GM21786 (cell line): Measurements from ENCODE around the gene VWA1.
"Not testable (repeated sequence)": the region's sequence is repeated elsewhere in the genome, so short reads cannot be mapped to it uniquely, and the experiment has no call there.

Experiments
- ATAC-seq: cut with Tn5 transposase; IDR thresholded peaks from one replicate; pipeline ENCODE4 v1.9.1; 2021; ENCODE audit not compliant: unreplicated experiment

Gene VWA1

DNA sequence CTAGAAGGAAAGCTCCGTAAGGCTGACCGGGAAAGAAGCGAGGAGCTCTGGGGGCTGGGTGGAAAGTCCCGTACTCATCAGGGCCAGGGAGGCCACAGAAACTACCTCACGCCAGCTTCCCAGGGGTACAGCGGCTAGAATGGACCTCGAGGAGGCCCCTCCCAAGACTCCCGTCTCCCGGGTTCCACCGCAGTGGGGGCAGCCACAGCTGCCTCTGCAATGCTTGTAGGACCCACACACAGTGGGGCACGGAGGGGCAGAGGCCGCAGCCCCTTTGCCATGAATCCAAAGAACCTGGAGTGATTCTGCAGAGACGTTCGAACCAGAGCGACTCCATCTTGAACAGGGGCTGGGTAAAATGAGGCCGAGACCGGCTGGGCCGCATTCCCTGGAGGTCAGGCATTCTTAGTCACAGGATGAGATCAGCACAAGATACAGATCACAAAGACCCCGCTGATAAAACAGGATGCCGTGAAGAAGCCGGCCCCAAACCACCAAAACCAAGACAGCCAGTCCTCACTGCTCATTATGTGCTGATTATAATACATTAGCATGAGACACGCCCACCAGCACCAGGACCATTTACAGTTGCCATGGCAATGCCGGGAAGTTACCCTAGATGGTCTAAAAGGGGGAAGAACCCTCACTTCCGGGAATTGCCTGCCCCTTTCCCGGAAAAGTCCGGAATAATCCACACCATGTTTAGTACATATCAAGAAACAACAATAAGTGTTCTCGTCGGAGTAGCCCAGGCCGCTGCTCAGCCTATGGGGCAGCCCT lies 12.8 kb upstream of the VWA1 start:
- no peak for ATAC-seq

DNA sequence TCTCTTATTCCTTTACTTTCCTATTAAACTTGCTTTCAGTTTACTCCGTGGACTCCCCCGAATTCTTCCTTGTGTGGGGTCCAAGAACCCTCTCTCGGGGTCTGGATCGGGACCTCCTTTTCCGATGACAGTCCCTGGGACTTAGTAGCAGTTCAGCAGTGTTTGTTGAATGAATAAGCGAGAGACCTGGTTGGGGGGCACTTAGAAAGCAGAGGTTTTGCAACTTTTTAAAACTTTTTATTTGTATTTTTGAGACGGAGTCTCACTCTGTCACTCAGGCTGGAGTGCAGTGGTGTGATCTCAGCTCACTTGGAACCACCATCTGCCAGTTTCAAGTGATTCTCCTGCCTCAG lies 12.3 kb upstream of the VWA1 start:
- no peak for ATAC-seq

- no peak for ATAC-seq
These were observed 10.8 kb upstream of the VWA1 start for GRCh38 chr1:1424707-1425106.

- ATAC-seq: no peak
These were observed 10.1 kb upstream of the VWA1 start for GRCh38 chr1:1425426-1425752.

- no peak for ATAC-seq
These were observed 9.6 kb upstream of the VWA1 start for GRCh38 chr1:1425753-1426495.

- ATAC-seq: no peak
These were observed 8.9 kb upstream of the VWA1 start for GRCh38 chr1:1426496-1427105.

- ATAC-seq: no peak
These were observed 8.2 kb upstream of the VWA1 start for GRCh38 chr1:1427106-1427819.

DNA sequence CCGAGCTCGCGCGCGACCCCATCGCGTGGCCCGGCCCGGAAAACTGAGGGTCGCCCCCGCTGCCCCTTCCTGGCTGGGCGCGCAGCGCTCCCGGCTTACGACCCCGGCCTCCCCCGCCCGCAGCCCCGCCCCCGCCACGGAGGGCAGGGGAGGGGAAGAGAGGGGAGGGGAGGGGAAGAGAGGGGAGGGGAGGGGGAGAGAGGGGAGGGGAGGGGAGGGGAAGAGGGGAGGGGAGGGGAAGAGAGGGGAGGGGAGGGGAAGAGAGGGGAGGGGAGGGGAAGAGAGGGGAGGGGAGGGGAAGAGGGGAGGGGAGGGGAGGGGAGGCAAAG lies 7.7 kb upstream of the VWA1 start:
- ATAC-seq: no peak

DNA sequence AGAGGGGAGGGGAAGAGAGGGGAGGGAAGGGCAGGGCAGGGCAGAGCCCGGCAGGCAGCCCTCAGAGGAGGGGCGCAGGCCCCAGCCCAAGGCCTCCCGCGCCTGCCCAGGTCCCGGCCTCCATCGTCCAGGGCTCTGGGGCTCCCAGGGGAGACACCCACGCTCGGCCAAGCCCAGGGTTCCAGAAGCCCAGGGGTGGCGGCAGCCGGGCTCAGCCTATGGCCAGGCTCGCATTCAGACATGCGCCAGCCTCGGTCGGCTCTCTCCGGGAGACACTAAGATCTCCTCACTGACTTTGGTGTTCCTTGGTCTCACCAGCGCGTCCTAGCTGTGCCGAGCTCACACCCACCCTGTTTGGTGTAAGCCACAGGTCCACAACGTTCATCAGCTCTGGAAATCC lies 7.3 kb upstream of the VWA1 start:
- ATAC-seq: no peak

GRCh38 chr1:1428967-1429366 lies 6.5 kb upstream of the VWA1 start:
- not testable (repeated sequence) for ATAC-seq

GRCh38 chr1:1429671-1430073 lies 5.8 kb upstream of the VWA1 start:
- no peak for ATAC-seq

DNA sequence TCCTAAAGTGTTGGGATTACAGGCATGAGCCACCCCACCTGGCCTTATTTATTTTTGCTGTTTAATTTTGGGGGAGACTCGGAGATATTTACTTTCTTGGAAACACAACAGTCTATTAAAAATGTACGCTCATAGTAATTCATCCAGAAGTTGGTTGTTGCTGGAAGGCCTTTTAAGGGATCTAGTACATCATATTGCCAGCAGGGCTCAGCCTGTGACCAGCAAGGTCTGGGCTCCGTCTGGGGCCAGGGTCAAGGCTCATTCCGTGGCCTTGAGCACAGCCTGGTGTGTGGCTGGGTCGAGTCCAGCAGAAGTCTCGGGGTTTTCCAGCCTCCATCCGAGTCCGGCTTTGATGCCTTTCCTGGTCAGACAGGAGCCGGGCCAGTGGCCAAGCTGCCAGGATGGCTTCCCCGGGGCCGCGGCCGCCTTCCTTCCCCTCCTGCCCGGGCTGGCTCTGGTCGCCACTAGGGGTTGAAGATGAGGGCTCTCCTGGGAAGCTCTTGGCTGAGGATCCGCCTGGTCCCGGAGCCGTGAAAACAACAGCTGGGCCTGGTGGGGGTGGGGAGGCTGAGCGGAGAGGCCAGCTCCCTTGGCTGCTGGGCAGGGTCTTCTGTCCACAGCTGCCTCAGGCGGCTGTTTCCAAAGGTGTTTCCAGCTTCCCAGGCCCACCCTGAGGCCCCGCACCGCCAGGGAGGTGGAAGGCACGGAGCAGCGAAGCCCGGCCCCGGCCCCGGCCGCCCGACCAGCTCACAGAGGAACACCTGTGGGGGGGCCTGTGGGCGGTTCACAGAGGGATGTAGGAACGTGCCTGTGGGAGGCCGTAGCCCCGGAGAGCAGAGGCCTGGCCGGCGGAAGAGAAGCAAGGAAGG lies 5.1 kb upstream of the VWA1 start:
- ATAC-seq: no peak

DNA sequence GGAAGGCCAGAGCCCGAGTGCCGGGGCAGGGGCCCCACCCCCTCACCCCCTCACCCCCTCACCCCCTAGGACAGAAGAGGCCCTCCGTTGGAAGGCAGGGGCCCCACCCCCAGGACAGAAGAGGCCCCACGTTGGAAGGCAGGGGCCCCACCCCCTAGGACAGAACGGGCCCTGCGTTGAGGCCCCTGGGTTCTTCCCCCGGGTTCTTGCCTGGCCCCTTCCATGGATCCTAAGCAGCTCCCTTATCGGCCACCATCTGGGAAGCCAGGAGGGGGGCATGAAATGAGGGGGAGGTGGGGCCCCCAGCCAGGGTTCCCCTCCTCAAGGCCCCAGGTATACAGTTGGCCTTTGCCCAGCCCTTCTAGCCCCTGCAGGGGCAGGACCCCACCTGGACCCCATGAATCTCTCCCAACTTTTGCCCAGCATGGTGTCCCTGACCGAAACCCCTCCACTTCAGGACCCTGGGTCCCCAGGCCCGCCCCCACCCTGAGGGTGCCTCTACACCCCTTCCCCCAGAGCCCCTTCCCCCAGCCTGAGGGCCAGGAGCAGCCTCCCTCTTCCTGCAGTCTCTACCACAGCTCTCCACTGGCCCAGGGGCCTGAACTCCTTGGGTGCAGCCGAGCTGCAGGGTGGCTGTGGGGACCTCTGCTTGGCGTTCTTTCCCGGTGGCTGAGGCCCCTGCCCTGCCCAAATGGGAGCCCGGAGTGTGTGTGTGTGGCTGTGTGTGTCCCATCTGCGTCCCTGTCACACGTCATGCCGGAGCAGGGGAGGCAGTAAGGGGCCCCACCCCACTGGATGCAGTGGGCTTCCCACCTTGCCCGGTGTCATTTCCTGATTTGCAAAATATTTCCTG lies 4.3 kb upstream of the VWA1 start:
- ATAC-seq: no peak

- no peak for ATAC-seq
These were observed 3.6 kb upstream of the VWA1 start for GRCh38 chr1:1431845-1432273.

- no peak for ATAC-seq
These were observed 3.1 kb upstream of the VWA1 start for GRCh38 chr1:1432274-1432950.

DNA sequence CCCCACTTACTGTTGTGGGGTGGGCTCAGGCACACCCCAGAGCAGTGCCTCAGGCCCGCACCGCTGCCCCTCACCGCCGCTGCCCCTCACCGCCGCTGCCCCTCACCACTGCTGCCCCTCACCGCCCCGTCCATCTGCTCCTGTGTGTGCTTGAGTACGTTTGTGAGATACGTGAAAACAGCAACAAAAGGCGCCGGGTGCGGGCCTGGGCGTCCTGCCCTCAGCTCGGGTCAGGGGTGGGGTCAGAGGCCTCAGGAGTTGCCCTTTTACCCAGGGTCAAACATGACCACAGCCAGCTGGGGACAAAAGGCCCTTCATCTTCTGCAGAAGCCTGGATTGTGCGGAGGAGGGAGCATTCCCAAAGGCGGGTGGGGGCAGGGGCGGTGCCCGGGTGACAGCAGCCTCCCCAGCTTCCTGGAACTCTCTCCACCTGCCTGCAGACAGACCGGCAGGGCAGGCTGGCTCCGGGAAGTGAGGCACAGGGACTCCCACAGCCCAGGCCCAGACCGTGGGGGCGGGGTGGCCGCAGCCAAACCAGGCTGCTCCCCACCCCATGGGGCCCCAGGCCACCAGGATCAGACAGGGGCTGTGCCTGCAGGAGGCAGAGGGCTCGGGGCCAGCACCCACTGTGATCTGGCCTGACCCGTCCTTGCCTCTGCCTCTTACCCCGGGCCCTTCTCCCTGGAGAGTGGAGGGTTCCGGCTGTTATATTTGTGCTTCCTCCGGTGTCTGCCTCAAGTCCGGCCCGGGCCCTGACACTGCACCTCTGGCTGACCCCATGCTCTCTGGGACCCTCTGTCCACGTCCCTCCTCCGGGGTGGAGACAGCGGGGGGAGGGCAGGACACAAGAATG lies 2.3 kb upstream of the VWA1 start:
- no peak for ATAC-seq

- no peak for ATAC-seq
These were observed 1.7 kb upstream of the VWA1 start for GRCh38 chr1:1433804-1434130.

GRCh38 chr1:1434131-1434823 lies 1.2 kb upstream of the VWA1 start:
- ATAC-seq: no peak
